Heart right ventricle (tissue), 16 donors: ENCODE data around the gene INTS2. TPM values are rescaled to one million over a fixed set of nuclear protein-coding genes. Genes with fewer than 3 reads are reported as not detected.
"Not testable (repeated sequence)": the region's sequence is repeated elsewhere in the genome, so short reads cannot be mapped to it uniquely, and the experiment has no call there.

Source experiments
- ATAC-seq, 8 donors: fragments of 200-7000 bp; cut with Tn5 transposase; one replicate each; pipeline ENCODE4 v1.9.1; 2020; ENCODE audit warnings: mild to moderate bottlenecking in 8 of 8, moderate library complexity in 8 of 8, moderate number of reproducible peaks in 1 of 8
- DNase-seq, 2 donors: peaks; one replicate each; pipeline ENCODE4 v3.0.0-alpha.2; 2020
- H3K27ac ChIP-seq, 10 donors: fragments of 200-600 bp; sonication (generic) in 2 of 10; one replicate each; pipeline versions ENCODE4 v1.5.0 to v1.8.0; 2020 to 2022; ENCODE audit warnings: mild to moderate bottlenecking in 3 of 10
- H3K27me3 ChIP-seq, 7 donors: fragments of 200-600 bp; one replicate each; pipeline ENCODE4 v1.8.0; 2021 to 2022; ENCODE audit warnings: mild to moderate bottlenecking in 2 of 7
- H3K36me3 ChIP-seq, 9 donors: fragments of 200-600 bp; sonication (generic) in 1 of 9; one replicate each; pipeline versions ENCODE4 v1.5.0 to v1.8.0; 2020 to 2022; ENCODE audit warnings: mild to moderate bottlenecking in 2 of 9
- H3K4me1 ChIP-seq, 9 donors: fragments of 200-600 bp; sonication (generic) in 1 of 9; one replicate each; pipeline versions ENCODE4 v1.5.0 to v1.8.0; 2020 to 2022; ENCODE audit warnings: mild to moderate bottlenecking in 4 of 9
- H3K4me3 ChIP-seq, 10 donors: fragments of 200-600 bp; sonication (generic) in 2 of 10; one replicate each; pipeline versions ENCODE4 v1.5.0 to v1.8.0; 2020 to 2022; ENCODE audit warnings: mild to moderate bottlenecking in 7 of 10, moderate library complexity in 2 of 10
- H3K9me3 ChIP-seq, 11 donors: fragments of 200-600 bp in 10 of 11; sonication (generic) in 2 of 11; one replicate each; pipeline versions ENCODE4 v1.5.0 to v1.8.0; 2013 to 2022; ENCODE audit warnings: mild to moderate bottlenecking in 2 of 11, control low read depth in 1 of 11, moderate library complexity in 1 of 11
- WGBS, 2 donors: extraction: QIAGEN DNeasy Blood & Tissue Kit; methylation state at CpG; one replicate each; pipeline ENCODE4 v1.1.7; 2013; ENCODE audit warnings: inconsistent platforms in 1 of 2; 5-methylcytosine and 5-hydroxymethylcytosine counted together
- intact Hi-C, 10 donors: fragments of 100-400 bp; cut with DNase I; formaldehyde crosslinking; loops; one replicate each; pipeline versions ENCODE4 v1.11.1 to v1.14.2; 2022
- polyA plus RNA-seq, 2 donors: library from polyadenylated mRNA; stranded (reverse); fragments of 200-250 nt; gene quantifications; one replicate each; pipeline ENCODE4 v1.2.3, GENCODE V29; 2013
- total RNA-seq, 10 donors: library from RNA; stranded (reverse); fragmentation: NEBNext Ultra II Directional in 3 of 10; extraction: Animal tissue kit (Norgen Biotek cat#: 25700) in 3 of 10; gene quantifications; one replicate each; pipeline versions ENCODE4 v1.2.1 to v1.2.4, GENCODE V29; 2021 to 2023
- TF ChIP-seq, protein P1 (sequence below), 9 donors: fragments of 200-600 bp; sonication (generic) in 2 of 9; IDR thresholded peaks; one replicate each; pipeline versions ENCODE4 v1.5.0 to v1.8.0; 2021 to 2022; ENCODE audit warnings: antibody characterized with exemption in 9 of 9, mild to moderate bottlenecking in 5 of 9, moderate library complexity in 1 of 9
- donor health status: Arrhythmogenic right ventricular cardiomyopathy.
- donor health status: ischemic (EF 13 %, LVEDD 7.1; RV severe dilation, severe dysfunction).
- donor health status: healthy with polysubstance abuse.
- donor health status: DM: no; HTN: yes; CAD: no.
- donor health status: DM: no; HTN: no; CAD: no.
- donor health status: ischemic (EF 25% LVEDD 6.9; RV normal size, moderate dysfunction).
- donor health status: ischemic (EF 25% LVEDD 5.7; RV mildly dilated, moderate dysfunction).
- donor health status: healthy.
- donor health status: DM: yes; HTN: yes; CAD: no.
- donor health status: Ischemic cardiomyopathy.
- donor health status: ischemic (EF 35%, LVEDD 5.7; RV mildly dilated, moderate dysfunction).
- donor health status: nonischemic (EF 11% LVEDD 7.7; RV severe dilation, severe dysfunction).
- donor health status: DM: yes; HTN: yes; CAD: no.
- donor health status: PGD.
- donor health status: ischemic (EF 29% LVEDD 5.4; RV normal size, mild dysfunction).
- donor health status: nonischemic (EF 23%, LVEDD 6.1; RV moderate dilation, normal function).

INTS2 gene
- total and polyA plus RNA-seq, 12 donors, result 1.7 to 18.3 (median 11.1) TPM

DNA sequence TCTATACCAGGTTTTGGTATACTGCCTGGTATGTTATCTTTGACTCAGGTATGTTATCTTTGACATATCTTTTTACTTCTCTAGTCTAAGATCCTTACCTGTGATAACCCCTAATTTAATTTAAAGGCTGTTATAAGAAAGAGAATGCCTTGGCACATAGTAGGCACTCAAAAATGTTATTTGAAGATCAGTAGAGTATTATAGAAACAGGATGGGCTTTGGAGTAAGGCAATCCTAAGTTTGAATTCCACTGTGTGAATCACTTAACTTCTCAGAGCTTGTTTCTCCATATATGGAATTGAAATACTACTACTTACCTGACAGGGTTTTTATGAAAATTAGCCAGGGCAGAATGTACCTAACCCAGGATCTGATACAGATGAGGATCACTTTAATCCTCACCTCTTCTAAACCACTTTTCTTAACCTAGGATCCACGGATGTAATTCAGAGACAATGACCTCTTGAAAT is 65.6 kb downstream of the INTS2 start:
- 23 to 26% methylated on average over 1 of the region's 1 CpG for WGBS, 2 donors
- no peak for DNase-seq
- peak overlapping the region in 1 of 10 donors; percentile 82 for H3K27ac ChIP-seq
- TF ChIP-seq, protein P1, sequence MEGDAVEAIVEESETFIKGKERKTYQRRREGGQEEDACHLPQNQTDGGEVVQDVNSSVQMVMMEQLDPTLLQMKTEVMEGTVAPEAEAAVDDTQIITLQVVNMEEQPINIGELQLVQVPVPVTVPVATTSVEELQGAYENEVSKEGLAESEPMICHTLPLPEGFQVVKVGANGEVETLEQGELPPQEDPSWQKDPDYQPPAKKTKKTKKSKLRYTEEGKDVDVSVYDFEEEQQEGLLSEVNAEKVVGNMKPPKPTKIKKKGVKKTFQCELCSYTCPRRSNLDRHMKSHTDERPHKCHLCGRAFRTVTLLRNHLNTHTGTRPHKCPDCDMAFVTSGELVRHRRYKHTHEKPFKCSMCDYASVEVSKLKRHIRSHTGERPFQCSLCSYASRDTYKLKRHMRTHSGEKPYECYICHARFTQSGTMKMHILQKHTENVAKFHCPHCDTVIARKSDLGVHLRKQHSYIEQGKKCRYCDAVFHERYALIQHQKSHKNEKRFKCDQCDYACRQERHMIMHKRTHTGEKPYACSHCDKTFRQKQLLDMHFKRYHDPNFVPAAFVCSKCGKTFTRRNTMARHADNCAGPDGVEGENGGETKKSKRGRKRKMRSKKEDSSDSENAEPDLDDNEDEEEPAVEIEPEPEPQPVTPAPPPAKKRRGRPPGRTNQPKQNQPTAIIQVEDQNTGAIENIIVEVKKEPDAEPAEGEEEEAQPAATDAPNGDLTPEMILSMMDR (IDR thresholded peaks at IDR 0.05), result no peak
- ATAC-seq, result no peak
- intact Hi-C loops, result loop anchor here in 1 of 10 donors (5.0 kb wide), 1 partner anchor 205 kb away; the partner anchor contains the start of gene MED13
- H3K4me3 ChIP-seq, result peak overlapping the region in 1 of 10 donors; percentile 80
- peaks cover 0 to 12% (median 0%) of the 10 kb centered on the region in 9 donors for H3K36me3 ChIP-seq
- H3K4me1 ChIP-seq, result peaks cover 0 to 22% (median 9%) of the 10 kb centered on the region in 9 donors
- H3K27me3 ChIP-seq, result no peaks in the 10 kb centered on the region
- no peaks in the 10 kb centered on the region for H3K9me3 ChIP-seq

GRCh38 chr17:61860397-61860796 is 67.4 kb downstream of the INTS2 start:
- intact Hi-C loops, result loop anchor here in 1 of 10 donors (5.0 kb wide), 1 partner anchor 207 kb away; the partner anchor contains the start of gene MED13
- 94 to 95% methylated on average over 10 of the region's 10 CpGs for WGBS, 2 donors
- H3K4me3 ChIP-seq, H3K36me3 ChIP-seq, ATAC-seq, H3K27me3 ChIP-seq, H3K27ac ChIP-seq, H3K9me3 ChIP-seq, DNase-seq: not testable (repeated sequence)
- peaks cover 0 to 22% (median 9%) of the 10 kb centered on the region in 9 donors for H3K4me1 ChIP-seq

- H3K4me1 ChIP-seq, result no peaks in the 10 kb centered on the region
- no peak overlapping the region for H3K4me3 ChIP-seq
- intact Hi-C loops, result no loop called here
- no peaks in the 10 kb centered on the region for H3K9me3 ChIP-seq
- TF ChIP-seq, protein P1 (IDR thresholded peaks at IDR 0.05), result no peak
- no peaks in the 10 kb centered on the region for H3K27me3 ChIP-seq
- 95 to 98% methylated on average over 1 of the region's 1 CpG for WGBS, 2 donors
- H3K36me3 ChIP-seq, result no peaks in the 10 kb centered on the region
- ATAC-seq (no peak), DNase-seq (no peak)
- H3K27ac ChIP-seq, result no peak overlapping the region
These were observed 71.7 kb downstream of the INTS2 start for GRCh38 chr17:61856035-61856434.

GRCh38 chr17:61852857-61853256 is 74.9 kb downstream of the INTS2 start:
- Histone ChIP-seq H3K36me3 (no peaks in the 10 kb centered on the region), H3K27ac (no peak overlapping the region), H3K27me3 (no peaks in the 10 kb centered on the region), H3K9me3 (no peaks in the 10 kb centered on the region), H3K4me1 (no peaks in the 10 kb centered on the region), H3K4me3 (no peak overlapping the region)
- TF ChIP-seq, protein P1 (IDR thresholded peaks at IDR 0.05), result no peak
- no peak for ATAC-seq
- intact Hi-C loops, result loop anchor here in 1 of 10 donors (5.0 kb wide), 1 partner anchor 426 kb away; no protein-coding TSS in a partner anchor
- DNase-seq, result no peak
- 98% methylated on average over 2 of the region's 2 CpGs for WGBS, 2 donors

- intact Hi-C loops, result loop anchor here in 1 of 10 donors (5.0 kb wide), 1 partner anchor 422 kb away; no protein-coding TSS in a partner anchor
- ATAC-seq, result no peak
- Histone ChIP-seq H3K9me3 (no peaks in the 10 kb centered on the region), H3K36me3 (peaks cover 0 to 4% (median 0%) of the 10 kb centered on the region in 9 donors), H3K27ac (no peak overlapping the region), H3K27me3 (no peaks in the 10 kb centered on the region), H3K4me1 (no peaks in the 10 kb centered on the region), H3K4me3 (no peak overlapping the region)
- no peak for DNase-seq
- TF ChIP-seq, protein P1 (IDR thresholded peaks at IDR 0.05), result no peak
These were observed 78.1 kb downstream of the INTS2 start for GRCh38 chr17:61849674-61850073.
